MCF 10A (cell line): ENCODE results near the gene MST1. TPM values are rescaled to one million over a fixed set of nuclear protein-coding genes. Genes with fewer than 3 reads are reported as not detected.

Experiments
- BruUV-seq: library from RNA; stranded (reverse); fragments of 400-500 nt; replicated peaks from 2 replicates; lab custom pipeline; 2021; lab: Mats Ljungman, UMichigan
- CTCF ChIA-PET: fragments of 300-600 bp; sonication (Branson Sonifier 250); formaldehyde crosslinking; extraction: SDS; loops from one replicate; lab custom pipeline; 2021; ENCODE audit warnings: antibody characterized with exemption, inconsistent platforms; lab: Yijun Ruan, JAX
- POLR2A ChIA-PET: fragments of 300-600, 350-650 bp; sonication (Branson Sonifier 250); formaldehyde crosslinking; extraction: SDS; loops from one replicate; lab custom pipeline; 2020; ENCODE audit warnings: antibody characterized with exemption, inconsistent platforms; lab: Yijun Ruan, JAX
- DNase-seq: peaks from one replicate; pipeline ENCODE4 v3.0.0-alpha.2; 2018; ENCODE audit not compliant: unreplicated experiment
- H3K27ac Mint-ChIP-seq: one replicate; pipeline ENCODE4 v1.8.0; 2022; ENCODE audit warnings: mild to moderate bottlenecking, low read depth, mixed read lengths; ENCODE audit not compliant: unreplicated experiment
- H3K27me3 Mint-ChIP-seq: one replicate; pipeline ENCODE4 v1.8.0; 2022; ENCODE audit warnings: mixed read lengths; ENCODE audit not compliant: insufficient read depth, unreplicated experiment
- H3K36me3 Mint-ChIP-seq: one replicate; pipeline ENCODE4 v1.8.0; 2022; ENCODE audit warnings: mild to moderate bottlenecking, moderate library complexity, mixed read lengths; ENCODE audit not compliant: insufficient read depth, unreplicated experiment
- H3K4me1 Mint-ChIP-seq: one replicate; pipeline ENCODE4 v1.8.0; 2022; ENCODE audit warnings: mixed read lengths; ENCODE audit not compliant: insufficient read depth, unreplicated experiment
- H3K4me3 Mint-ChIP-seq: one replicate; pipeline ENCODE4 v1.8.0; 2022; ENCODE audit warnings: mild to moderate bottlenecking, moderate library complexity, mixed read lengths; ENCODE audit not compliant: unreplicated experiment
- H3K9me3 Mint-ChIP-seq: one replicate; pipeline ENCODE4 v1.8.0; 2022; ENCODE audit warnings: mixed read lengths; ENCODE audit not compliant: unreplicated experiment
- intact Hi-C: fragments of 100-400 bp; cut with micrococcal nuclease; formaldehyde crosslinking; loops from 2 replicates; pipeline ENCODE4 v1.14.1; 2022
- total RNA-seq: library from RNA; stranded (reverse); gene quantifications from 2 replicates; pipeline ENCODE4 v1.2.3, GENCODE V29; 2022
- TF ChIP-seq, protein P1 (sequence below): fragments of 200-600 bp; IDR thresholded peaks from one replicate; pipeline ENCODE4 v1.8.0; 2022; ENCODE audit warnings: antibody characterized with exemption, mild to moderate bottlenecking; ENCODE audit not compliant: unreplicated experiment

MST1 gene
- total RNA-seq, 1 experiment from 2014 or later = 18.2 TPM

- DNase-seq = no peak
- H3K36me3 Mint-ChIP-seq = no peaks in the 10 kb centered on the region
- ChIA-PET CTCF (interaction anchor here (4.8 kb wide), 1 partner anchor 124 kb away, joined by 24 read pairs; no protein-coding TSS in a partner anchor), POLR2A (interaction anchor here (0.6 to 1.1 kb wide), 2 partner anchors 125 to 543 kb away, joined by 3 to 5 read pairs; partner anchors contain the start of gene USP19)
- peaks cover 18% of the 10 kb centered on the region for H3K4me1 Mint-ChIP-seq
- TF ChIP-seq, protein P1, sequence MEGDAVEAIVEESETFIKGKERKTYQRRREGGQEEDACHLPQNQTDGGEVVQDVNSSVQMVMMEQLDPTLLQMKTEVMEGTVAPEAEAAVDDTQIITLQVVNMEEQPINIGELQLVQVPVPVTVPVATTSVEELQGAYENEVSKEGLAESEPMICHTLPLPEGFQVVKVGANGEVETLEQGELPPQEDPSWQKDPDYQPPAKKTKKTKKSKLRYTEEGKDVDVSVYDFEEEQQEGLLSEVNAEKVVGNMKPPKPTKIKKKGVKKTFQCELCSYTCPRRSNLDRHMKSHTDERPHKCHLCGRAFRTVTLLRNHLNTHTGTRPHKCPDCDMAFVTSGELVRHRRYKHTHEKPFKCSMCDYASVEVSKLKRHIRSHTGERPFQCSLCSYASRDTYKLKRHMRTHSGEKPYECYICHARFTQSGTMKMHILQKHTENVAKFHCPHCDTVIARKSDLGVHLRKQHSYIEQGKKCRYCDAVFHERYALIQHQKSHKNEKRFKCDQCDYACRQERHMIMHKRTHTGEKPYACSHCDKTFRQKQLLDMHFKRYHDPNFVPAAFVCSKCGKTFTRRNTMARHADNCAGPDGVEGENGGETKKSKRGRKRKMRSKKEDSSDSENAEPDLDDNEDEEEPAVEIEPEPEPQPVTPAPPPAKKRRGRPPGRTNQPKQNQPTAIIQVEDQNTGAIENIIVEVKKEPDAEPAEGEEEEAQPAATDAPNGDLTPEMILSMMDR = no peak
- intact Hi-C loops = no loop called here
- no peak overlapping the region for H3K27ac Mint-ChIP-seq
- no peaks in the 10 kb centered on the region for H3K27me3 Mint-ChIP-seq
- H3K4me3 Mint-ChIP-seq = no peak overlapping the region
- no peaks in the 10 kb centered on the region for H3K9me3 Mint-ChIP-seq
- no TSS peak for BruUV-seq
These were observed 25.0 kb downstream of the MST1 start for GRCh38 chr3:49664300-49664699.

DNA sequence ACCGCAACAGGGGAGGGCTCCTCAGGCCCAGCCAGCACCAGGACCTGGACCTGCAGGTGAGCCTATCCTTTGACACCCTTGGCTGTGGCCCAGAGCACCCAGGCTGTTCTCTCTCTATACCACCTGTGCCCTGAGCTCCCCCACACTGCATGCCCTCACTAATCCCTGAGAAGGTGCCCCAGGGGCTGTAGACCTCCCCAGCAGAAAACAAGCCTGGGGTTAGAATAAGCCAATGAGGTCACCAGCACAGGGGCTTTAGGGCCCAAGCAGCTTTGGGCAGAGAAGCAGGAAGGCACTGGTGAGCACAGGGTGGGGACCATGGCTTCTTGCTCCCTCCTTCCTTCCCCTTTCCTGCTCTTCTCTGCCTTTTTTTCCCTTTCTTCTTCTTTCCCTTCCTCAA is 25.4 kb downstream of the MST1 start:
- Mint-ChIP-seq H3K4me3 (no peak overlapping the region), H3K9me3 (no peaks in the 10 kb centered on the region), H3K27me3 (no peaks in the 10 kb centered on the region), H3K4me1 (peaks cover 18% of the 10 kb centered on the region), H3K27ac (no peak overlapping the region), H3K36me3 (no peaks in the 10 kb centered on the region)
- CTCF ChIA-PET = interaction anchor here (0.5 to 4.8 kb wide), 4 partner anchors 8 to 124 kb away, joined by 3 to 24 read pairs (median 4); no protein-coding TSS in a partner anchor
- intact Hi-C loops = no loop called here
- BruUV-seq = no TSS peak
- no peak for DNase-seq
- POLR2A ChIA-PET = no interaction called here
- TF ChIP-seq, protein P1 = no peak

DNA sequence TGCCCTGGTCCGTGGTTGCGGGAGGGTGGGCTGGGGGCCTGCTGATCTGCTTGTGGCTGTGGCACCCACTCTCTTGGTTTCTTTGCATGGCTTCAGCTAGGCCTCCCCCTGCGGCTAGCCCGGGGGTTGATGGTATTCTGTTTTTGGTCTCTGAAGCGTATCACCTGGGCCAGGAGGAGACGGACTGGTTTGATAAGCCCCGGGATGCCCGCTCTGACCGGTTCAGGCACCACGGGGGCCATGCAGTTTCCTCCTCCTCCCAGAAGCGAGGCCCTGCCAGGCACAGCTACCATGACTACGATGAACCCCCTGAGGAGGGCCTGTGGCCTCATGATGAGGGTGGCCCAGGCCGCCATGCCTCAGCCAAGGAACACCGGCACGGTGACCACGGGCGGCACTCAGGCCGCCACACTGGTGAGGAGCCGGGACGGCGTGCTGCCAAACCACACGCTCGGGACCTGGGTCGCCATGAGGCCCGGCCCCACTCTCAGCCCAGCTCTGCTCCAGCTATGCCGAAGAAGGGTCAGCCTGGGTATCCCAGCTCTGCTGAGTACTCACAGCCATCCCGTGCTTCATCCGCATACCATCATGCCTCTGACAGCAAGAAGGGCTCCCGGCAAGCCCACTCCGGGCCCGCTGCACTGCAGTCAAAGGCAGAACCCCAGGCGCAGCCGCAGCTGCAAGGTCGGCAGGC is 26.4 kb downstream of the MST1 start:
- H3K9me3 Mint-ChIP-seq = no peaks in the 10 kb centered on the region
- POLR2A ChIA-PET = no interaction called here
- intact Hi-C loops = no loop called here
- BruUV-seq = no TSS peak
- H3K36me3 Mint-ChIP-seq = no peaks in the 10 kb centered on the region
- TF ChIP-seq, protein P1 = no peak
- DNase-seq = no peak
- H3K27me3 Mint-ChIP-seq = no peaks in the 10 kb centered on the region
- peaks cover 12% of the 10 kb centered on the region for H3K4me1 Mint-ChIP-seq
- H3K4me3 Mint-ChIP-seq = no peak overlapping the region
- no peak overlapping the region for H3K27ac Mint-ChIP-seq
- CTCF ChIA-PET = interaction anchor here (0.9 to 4.8 kb wide), 3 partner anchors 9 to 123 kb away, joined by 3 to 24 read pairs (median 5); no protein-coding TSS in a partner anchor

- Mint-ChIP-seq H3K36me3 (no peaks in the 10 kb centered on the region), H3K4me1 (peaks cover 12% of the 10 kb centered on the region), H3K4me3 (no peak overlapping the region), H3K9me3 (no peaks in the 10 kb centered on the region), H3K27me3 (no peaks in the 10 kb centered on the region), H3K27ac (no peak overlapping the region)
- TF ChIP-seq, protein P1 = no peak
- no TSS peak for BruUV-seq
- CTCF ChIA-PET = interaction anchor here (1.9 kb wide), 1 partner anchor 123 kb away, joined by 7 read pairs; no protein-coding TSS in a partner anchor
- intact Hi-C loops = no loop called here
- POLR2A ChIA-PET = no interaction called here
- DNase-seq = no peak
These were observed 27.3 kb downstream of the MST1 start for GRCh38 chr3:49662021-49662420.
